Measurements from ENCODE around the gene PCF11.

DNA sequence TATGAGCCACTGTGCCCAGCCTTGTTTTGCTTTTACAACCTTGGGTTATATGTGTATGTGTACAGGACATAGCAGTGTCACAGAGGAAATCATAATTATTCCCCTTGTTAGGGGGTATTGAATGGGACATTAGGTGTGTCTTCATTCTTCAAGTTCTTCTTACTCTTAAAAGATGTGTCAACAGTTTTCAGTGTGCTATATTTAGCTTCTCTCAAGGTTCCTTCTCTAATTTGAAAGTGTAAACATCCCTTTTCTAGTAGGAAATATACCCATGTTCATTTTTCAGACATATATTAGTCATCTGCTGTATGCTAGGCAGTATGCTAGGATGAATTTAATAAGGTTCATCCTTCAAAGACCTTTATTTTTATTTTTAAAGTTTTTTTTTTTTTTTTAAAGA is 17.1 kb downstream of the PCF11 start:
- TF ChIP-seq, protein P1, sequence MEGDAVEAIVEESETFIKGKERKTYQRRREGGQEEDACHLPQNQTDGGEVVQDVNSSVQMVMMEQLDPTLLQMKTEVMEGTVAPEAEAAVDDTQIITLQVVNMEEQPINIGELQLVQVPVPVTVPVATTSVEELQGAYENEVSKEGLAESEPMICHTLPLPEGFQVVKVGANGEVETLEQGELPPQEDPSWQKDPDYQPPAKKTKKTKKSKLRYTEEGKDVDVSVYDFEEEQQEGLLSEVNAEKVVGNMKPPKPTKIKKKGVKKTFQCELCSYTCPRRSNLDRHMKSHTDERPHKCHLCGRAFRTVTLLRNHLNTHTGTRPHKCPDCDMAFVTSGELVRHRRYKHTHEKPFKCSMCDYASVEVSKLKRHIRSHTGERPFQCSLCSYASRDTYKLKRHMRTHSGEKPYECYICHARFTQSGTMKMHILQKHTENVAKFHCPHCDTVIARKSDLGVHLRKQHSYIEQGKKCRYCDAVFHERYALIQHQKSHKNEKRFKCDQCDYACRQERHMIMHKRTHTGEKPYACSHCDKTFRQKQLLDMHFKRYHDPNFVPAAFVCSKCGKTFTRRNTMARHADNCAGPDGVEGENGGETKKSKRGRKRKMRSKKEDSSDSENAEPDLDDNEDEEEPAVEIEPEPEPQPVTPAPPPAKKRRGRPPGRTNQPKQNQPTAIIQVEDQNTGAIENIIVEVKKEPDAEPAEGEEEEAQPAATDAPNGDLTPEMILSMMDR (IDR thresholded peaks at IDR 0.05): no peak
- TF ChIP-seq, protein P2, sequence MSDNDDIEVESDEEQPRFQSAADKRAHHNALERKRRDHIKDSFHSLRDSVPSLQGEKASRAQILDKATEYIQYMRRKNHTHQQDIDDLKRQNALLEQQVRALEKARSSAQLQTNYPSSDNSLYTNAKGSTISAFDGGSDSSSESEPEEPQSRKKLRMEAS (CRISPR knock-in tag; IDR thresholded peaks at IDR 0.05): no peak
- TF ChIP-seq, protein P3, sequence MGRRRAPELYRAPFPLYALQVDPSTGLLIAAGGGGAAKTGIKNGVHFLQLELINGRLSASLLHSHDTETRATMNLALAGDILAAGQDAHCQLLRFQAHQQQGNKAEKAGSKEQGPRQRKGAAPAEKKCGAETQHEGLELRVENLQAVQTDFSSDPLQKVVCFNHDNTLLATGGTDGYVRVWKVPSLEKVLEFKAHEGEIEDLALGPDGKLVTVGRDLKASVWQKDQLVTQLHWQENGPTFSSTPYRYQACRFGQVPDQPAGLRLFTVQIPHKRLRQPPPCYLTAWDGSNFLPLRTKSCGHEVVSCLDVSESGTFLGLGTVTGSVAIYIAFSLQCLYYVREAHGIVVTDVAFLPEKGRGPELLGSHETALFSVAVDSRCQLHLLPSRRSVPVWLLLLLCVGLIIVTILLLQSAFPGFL (CRISPR knock-in tag; IDR thresholded peaks at IDR 0.05; ENCODE audit: borderline replicate concordance): no peak
- TF ChIP-seq, protein P4, sequence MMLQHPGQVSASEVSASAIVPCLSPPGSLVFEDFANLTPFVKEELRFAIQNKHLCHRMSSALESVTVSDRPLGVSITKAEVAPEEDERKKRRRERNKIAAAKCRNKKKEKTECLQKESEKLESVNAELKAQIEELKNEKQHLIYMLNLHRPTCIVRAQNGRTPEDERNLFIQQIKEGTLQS (CRISPR knock-in tag; conservative IDR thresholded peaks at IDR 0.05): no peak
- TF ChIP-seq, protein P5, sequence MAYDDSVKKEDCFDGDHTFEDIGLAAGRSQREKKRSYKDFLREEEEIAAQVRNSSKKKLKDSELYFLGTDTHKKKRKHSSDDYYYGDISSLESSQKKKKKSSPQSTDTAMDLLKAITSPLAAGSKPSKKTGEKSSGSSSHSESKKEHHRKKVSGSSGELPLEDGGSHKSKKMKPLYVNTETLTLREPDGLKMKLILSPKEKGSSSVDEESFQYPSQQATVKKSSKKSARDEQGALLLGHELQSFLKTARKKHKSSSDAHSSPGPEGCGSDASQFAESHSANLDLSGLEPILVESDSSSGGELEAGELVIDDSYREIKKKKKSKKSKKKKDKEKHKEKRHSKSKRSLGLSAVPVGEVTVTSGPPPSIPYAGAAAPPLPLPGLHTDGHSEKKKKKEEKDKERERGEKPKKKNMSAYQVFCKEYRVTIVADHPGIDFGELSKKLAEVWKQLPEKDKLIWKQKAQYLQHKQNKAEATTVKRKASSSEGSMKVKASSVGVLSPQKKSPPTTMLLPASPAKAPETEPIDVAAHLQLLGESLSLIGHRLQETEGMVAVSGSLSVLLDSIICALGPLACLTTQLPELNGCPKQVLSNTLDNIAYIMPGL (CRISPR knock-in tag; IDR thresholded peaks at IDR 0.05): no peak
- TF ChIP-seq KAT7 (CRISPR knock-in tag; IDR thresholded peaks at IDR 0.05; ENCODE audit: borderline replicate concordance): no peak
- TF ChIP-seq RORB (CRISPR knock-in tag; IDR thresholded peaks at IDR 0.05): no peak
